Measurements from ENCODE around the gene FBH1. TPM values are rescaled to one million over a fixed set of nuclear protein-coding genes. Genes with fewer than 3 reads are reported as not detected.

FBH1 gene
- total and polyA plus RNA-seq, 9 of the 15 experiments (the other 6 are each of a cell fraction or from before 2014, with no cell fraction given), result 13.4 to 108 (median 77.8) TPM

DNA sequence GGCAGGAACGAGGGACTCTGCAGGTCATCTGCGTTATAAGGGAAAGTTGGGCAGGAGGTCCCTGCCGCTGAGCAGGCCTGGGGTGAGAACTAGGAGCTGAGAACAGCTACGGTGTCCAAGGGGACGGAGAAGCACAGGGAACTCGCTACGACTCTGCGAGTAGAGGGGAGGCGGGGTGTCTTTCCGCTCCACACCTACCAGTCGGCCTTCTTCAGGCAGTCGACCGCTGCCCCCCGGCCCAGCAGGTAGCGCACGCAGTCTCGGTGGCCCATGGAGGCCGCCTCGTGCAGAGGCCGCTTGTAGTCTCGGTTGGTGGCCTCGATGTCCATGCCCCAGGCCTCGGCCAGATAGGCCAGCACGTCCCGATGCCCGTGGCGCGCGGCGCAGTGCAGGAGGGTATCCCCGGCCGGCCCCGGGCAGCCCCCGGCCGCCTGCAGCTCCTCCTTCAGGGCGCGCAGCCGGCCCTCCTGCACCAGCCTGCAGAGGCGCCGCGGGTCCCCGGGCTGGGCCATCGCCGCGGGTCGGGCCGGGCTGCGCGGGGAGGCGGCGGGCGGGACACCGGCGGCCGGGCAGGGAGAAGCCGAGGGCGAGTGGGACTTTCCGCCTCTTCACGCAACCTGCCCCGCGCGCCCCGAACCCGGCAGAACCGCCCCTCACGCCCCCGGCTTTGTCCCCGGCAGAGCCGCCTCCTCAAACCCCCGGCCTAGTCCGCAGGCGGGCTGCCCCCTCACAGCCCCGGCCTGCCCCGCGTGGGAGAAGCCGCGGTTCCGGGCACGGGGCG is 1.0 kb upstream of the FBH1 start (continued):
- peak; percentile 80; the same call in 1 of the 2 replicates for TF ChIP-seq ZBTB7A (IDR thresholded peaks at IDR 0.05; ENCODE audit: borderline replicate concordance, control insufficient read depth, low read depth, low read length)
- TF ChIP-seq, protein P1, sequence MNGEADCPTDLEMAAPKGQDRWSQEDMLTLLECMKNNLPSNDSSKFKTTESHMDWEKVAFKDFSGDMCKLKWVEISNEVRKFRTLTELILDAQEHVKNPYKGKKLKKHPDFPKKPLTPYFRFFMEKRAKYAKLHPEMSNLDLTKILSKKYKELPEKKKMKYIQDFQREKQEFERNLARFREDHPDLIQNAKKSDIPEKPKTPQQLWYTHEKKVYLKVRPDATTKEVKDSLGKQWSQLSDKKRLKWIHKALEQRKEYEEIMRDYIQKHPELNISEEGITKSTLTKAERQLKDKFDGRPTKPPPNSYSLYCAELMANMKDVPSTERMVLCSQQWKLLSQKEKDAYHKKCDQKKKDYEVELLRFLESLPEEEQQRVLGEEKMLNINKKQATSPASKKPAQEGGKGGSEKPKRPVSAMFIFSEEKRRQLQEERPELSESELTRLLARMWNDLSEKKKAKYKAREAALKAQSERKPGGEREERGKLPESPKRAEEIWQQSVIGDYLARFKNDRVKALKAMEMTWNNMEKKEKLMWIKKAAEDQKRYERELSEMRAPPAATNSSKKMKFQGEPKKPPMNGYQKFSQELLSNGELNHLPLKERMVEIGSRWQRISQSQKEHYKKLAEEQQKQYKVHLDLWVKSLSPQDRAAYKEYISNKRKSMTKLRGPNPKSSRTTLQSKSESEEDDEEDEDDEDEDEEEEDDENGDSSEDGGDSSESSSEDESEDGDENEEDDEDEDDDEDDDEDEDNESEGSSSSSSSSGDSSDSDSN (IDR thresholded peaks at IDR 0.05; ENCODE audit: borderline replicate concordance in 1 of 2, low read depth in 2 of 2, low read length in 2 of 2), result peak; percentile 38 to 46; a peak in 2 of 4 replicates
- TF ChIP-seq, protein P2, sequence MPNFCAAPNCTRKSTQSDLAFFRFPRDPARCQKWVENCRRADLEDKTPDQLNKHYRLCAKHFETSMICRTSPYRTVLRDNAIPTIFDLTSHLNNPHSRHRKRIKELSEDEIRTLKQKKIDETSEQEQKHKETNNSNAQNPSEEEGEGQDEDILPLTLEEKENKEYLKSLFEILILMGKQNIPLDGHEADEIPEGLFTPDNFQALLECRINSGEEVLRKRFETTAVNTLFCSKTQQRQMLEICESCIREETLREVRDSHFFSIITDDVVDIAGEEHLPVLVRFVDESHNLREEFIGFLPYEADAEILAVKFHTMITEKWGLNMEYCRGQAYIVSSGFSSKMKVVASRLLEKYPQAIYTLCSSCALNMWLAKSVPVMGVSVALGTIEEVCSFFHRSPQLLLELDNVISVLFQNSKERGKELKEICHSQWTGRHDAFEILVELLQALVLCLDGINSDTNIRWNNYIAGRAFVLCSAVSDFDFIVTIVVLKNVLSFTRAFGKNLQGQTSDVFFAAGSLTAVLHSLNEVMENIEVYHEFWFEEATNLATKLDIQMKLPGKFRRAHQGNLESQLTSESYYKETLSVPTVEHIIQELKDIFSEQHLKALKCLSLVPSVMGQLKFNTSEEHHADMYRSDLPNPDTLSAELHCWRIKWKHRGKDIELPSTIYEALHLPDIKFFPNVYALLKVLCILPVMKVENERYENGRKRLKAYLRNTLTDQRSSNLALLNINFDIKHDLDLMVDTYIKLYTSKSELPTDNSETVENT (CRISPR knock-in tag; IDR thresholded peaks at IDR 0.05), result 0 out of 2 replicates have a peak, but pooled peaks have one; percentile 17
- TF ChIP-seq, protein P3, sequence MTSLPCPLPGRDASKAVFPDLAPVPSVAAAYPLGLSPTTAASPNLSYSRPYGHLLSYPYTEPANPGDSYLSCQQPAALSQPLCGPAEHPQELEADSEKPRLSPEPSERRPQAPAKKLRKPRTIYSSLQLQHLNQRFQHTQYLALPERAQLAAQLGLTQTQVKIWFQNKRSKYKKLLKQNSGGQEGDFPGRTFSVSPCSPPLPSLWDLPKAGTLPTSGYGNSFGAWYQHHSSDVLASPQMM (CRISPR knock-in tag; IDR thresholded peaks at IDR 0.05), result no peak
- no peak for TF ChIP-seq PHB (CRISPR knock-in tag; IDR thresholded peaks at IDR 0.05)
- TF ChIP-seq EP400 (IDR thresholded peaks at IDR 0.05), result 0 out of 2 replicates have a peak, but pooled peaks have one; percentile 14
- 0 out of 2 replicates have a peak, but pooled peaks have one; percentile 69 for TF ChIP-seq TGIF2 (CRISPR knock-in tag; IDR thresholded peaks at IDR 0.05)
- peak; percentile 69 for TF ChIP-seq RBBP5 (IDR thresholded peaks at IDR 0.05; ENCODE audit: borderline replicate concordance, insufficient read depth, low read length, poor library complexity, severe bottlenecking)
- TF ChIP-seq, protein P4, sequence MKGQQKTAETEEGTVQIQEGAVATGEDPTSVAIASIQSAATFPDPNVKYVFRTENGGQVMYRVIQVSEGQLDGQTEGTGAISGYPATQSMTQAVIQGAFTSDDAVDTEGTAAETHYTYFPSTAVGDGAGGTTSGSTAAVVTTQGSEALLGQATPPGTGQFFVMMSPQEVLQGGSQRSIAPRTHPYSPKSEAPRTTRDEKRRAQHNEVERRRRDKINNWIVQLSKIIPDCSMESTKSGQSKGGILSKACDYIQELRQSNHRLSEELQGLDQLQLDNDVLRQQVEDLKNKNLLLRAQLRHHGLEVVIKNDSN (CRISPR knock-in tag; IDR thresholded peaks at IDR 0.05), result peak; percentile 27; the same call in 1 of the 2 replicates

Data from K562 (cell line).